ENCODE results near the gene HHAT.
A peak's percentile ranks its signal among the peaks of the same experiment; 100 is the strongest.
"Not testable (repeated sequence)": the region's sequence is repeated elsewhere in the genome, so short reads cannot be mapped to it uniquely, and the experiment has no call there.

Gene HHAT

GRCh38 chr1:210397252-210397651 lies 68.5 kb downstream of the HHAT start:
- no peak for DNase-seq (ENCODE audit: low spot score)

DNA sequence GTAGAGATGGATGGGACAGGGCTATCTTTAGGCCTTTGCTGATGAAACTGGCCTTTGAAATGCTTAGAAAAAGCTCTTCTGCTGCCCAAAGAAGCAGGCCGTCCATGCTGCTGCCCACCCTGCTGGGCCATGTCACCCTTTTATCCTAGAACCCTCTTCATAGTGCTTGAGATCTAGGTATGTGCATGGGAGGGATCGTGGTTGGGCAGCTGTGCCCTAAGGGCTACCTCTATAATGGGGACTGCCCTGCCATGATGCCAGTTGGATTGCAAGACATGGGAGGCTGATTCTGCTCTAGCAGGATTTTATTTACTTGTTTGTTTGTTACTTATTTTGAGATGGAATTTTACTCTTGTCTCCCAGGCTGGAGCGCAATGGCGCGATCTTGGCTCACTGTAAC lies 69.0 kb downstream of the HHAT start:
- no peak for DNase-seq (ENCODE audit: low spot score)

- DNase-seq (ENCODE audit: low spot score), result no peak
Measured at GRCh38 chr1:210398466-210398865, 69.8 kb downstream of the HHAT start.

DNA sequence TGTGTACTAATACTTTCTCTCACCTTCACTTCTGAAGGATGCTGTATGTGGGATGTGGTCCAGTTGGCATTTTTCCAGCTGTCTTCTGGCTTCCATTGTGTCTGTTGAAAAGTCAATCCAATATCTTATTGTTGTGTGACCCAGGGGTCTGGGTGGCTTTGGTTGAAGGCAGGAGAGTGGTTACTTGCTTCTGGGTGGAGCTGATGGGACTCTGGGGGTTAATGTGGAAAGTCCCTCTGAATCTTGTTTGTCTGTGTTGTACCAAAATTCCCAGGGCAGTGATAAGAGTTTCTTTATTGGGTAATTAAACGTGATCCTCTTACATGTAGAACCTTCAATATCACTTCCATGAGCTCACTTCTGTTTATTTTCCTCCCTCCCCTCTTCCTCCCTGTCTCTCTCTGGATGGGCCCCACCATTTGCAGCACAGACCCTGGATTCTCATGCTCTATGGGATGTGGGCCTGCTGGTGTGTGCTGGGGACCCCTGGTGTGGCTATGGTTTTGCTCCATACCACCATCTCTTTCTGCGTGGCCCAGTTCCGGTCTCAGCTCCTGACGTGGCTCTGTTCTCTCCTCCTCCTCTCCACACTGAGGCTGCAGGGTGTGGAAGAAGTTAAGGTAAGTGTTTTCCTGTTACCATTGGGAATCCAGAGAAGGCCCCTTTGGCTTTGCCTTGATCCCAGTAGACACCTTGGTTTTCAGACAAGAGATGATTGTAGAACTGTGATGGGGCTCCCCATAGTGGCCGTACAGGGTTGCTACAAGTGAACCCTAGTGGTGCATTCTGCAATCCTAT lies 71.5 kb downstream of the HHAT start:
- DNase-seq (ENCODE audit: low spot score), result peak; percentile 82

GRCh38 chr1:210402560-210402959 lies 73.9 kb downstream of the HHAT start:
- no peak for DNase-seq (ENCODE audit: low spot score)

- DNase-seq (ENCODE audit: low spot score), result no peak
Measured at GRCh38 chr1:210405316-210405715, 76.6 kb downstream of the HHAT start.

DNA sequence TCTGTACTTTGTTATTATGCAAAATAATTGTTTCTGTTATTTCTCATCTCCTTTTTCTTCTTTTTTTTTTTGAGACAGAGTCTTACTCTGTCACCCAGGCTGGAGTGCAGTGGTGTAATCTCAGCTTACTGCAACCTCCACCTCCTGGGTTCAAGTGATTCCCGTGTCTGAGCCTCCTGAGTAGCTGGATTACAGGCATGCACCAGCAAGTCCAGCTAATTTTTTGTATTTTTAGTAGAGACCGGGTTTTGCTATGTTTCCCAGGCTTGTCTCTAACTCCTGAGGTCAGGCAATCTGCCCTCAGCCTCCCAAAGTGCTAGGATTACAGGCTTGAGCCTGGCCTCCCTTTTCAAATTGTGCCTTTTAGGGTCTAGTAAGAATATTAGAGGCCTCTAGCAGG lies 77.6 kb downstream of the HHAT start:
- not testable (repeated sequence) for DNase-seq (ENCODE audit: low spot score)

- DNase-seq (ENCODE audit: low spot score), result peak; percentile 83
Measured at GRCh38 chr1:210407207-210407886, 78.6 kb downstream of the HHAT start.

- DNase-seq (ENCODE audit: low spot score), result no peak
Measured at GRCh38 chr1:210407887-210408252, 79.2 kb downstream of the HHAT start.

DNA sequence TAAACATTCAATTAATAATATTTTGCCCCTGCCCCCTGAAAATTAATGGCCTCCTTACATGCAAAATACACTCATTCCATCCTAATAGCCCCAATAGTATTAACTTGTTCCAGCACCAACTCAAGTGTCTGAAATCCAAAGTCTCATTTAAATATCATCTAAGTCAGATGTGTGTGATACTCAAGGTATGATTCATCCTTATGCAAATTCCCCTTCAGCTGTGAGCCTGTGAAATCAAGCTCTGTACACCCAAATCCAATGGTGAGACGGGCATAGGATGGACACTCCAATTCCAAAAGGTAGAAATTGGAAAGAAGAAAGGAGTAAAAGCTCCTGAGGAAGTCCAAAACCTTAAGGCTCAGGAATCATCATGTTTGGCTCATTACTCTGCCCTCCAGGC lies 83.5 kb downstream of the HHAT start:
- no peak for DNase-seq (ENCODE audit: low spot score)

DNA sequence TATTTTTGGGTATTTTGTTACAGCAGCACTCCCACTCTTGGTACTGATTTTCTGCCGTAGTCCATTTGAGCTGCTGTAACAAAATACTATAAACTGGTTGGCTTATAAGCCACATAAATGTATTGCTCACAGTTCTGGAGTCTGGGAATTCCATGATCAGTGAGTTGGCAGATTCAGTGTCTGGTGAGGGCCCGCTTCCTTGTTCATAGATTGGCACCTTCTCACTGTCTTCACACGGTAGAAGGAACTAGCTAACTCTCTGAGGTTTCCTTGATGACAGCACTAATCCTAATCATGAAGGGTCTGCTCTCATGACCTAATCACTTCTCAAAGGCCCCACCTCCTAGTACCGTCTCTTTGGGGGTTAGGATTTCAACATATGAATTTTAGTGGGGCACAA lies 85.2 kb downstream of the HHAT start:
- no peak for DNase-seq (ENCODE audit: low spot score)

DNA sequence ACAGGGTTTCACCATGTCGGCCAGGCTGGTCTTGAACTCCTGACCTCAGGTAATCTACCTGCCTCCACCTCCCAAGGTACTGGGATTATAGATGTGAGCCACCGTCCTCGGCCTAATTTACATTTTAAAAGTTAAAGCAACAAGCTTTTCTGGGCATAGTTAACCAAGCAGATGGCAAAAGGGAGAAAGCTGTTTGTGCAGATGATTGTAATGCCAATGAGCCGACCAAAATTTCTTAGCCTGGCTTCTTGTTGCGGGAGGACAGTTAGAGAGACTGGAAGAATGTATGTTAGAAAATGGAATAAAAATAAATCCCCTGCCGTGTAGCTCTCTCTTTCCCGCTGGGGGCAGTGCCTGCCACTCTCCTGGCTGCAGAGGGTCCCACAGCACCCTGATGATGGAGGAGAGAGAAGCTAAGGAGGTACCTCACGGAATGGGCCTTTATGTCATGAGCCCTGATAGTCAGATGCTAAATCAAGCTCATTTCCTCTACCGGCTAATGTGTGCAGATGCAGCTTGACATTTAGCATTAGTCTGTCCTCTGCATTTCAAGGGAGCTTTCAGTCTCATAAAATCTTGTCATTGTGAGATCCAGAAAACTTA lies 87.2 kb downstream of the HHAT start:
- DNase-seq (ENCODE audit: low spot score), result no peak

DNA sequence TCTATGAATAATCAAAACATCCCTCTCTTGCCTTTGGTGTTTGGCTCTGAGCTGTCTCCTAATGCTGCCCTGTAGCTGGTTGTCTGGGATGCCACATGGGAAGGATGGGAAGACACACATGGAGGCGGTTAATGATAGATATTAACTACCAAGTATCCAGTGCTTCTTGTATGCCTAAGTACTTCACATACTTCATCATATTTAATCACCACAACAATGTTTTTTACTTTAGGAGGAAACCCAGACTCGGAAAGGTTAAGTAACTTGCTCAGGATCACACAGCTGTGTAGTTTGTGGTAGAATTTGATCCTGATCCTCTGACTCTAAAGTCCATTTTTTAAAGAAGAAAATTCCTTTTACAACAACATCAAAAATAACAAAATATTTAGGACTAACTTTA lies 88.0 kb downstream of the HHAT start:
- no peak for DNase-seq (ENCODE audit: low spot score)

DNA sequence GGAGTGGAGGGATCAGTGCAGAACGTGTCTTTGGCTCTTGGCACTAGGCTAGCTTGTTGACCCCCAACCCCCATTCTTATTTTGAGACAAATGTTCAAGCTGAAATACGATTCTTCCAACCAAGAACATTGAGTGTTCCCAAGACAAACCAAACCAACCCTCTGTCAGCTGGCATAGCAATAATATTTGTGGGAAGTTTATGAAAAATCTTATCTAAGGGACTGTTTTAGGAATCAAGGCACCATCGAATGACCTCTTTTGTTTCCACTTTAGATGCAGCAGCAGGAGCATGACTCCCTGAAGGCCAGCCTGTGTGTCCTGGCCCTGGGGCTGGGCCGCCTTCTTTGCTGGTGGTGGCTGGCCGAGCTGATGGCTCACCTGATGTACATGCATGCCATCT lies 89.2 kb downstream of the HHAT start:
- DNase-seq (ENCODE audit: low spot score), result no peak

GRCh38 chr1:210418863-210419650 lies 90.4 kb downstream of the HHAT start:
- DNase-seq (ENCODE audit: low spot score), result no peak

GRCh38 chr1:210426696-210427095 lies 98.0 kb downstream of the HHAT start:
- DNase-seq (ENCODE audit: low spot score), result not testable (repeated sequence)

DNA sequence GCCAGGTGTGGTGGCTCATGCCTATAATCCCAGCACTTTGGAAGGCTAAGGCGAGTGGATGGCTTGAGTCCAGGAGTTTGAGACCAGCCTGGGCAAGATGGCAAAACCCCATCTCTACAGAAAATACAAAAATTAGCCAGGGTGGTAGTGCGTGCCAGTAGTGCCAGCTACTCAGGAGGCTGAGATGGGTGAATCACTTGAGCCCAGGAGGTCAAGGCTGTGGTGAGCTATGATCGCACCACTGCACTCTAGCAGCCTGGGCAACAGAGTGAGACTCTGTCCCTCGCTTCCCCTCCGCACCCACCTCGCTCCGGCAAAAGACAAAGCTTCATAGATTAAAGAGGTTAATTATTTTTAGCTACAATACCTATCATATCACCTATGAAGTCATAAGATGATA lies 100.0 kb downstream of the HHAT start:
- DNase-seq (ENCODE audit: low spot score), result no peak

GRCh38 chr1:210434223-210434622 lies 105.5 kb downstream of the HHAT start:
- DNase-seq (ENCODE audit: low spot score), result no peak

- DNase-seq (ENCODE audit: low spot score), result no peak
Measured at GRCh38 chr1:210437111-210437510, 108.4 kb downstream of the HHAT start.

- DNase-seq (ENCODE audit: low spot score), result no peak
Measured at GRCh38 chr1:210437781-210438180, 109.1 kb downstream of the HHAT start.

- DNase-seq (ENCODE audit: low spot score), result no peak
Measured at GRCh38 chr1:210438928-210439841, 110.5 kb downstream of the HHAT start.
